AG09309 (cell line): ENCODE data around the gene C1orf174.

ENCODE experiments used
- DNase-seq: peaks from one replicate; pipeline ENCODE4 v3.0.0-alpha.2; 2010; ENCODE audit warnings: low read depth
- H3K4me3 ChIP-seq: 2 replicates; pipeline ENCODE4 v1.5.1; 2011; ENCODE audit warnings: mild to moderate bottlenecking, low read depth, low read length, moderate library complexity; ENCODE audit not compliant: control insufficient read depth
- CTCF ChIP-seq: IDR thresholded peaks from 2 replicates; pipeline ENCODE4 v1.5.1; 2011; ENCODE audit warnings: mild to moderate bottlenecking, low read depth, low read length, inconsistent platforms; ENCODE audit not compliant: insufficient read depth, control insufficient read depth; ENCODE audit errors: missing control alignments

C1orf174 gene

GRCh38 chr1:3904843-3905185 lies 4.7 kb upstream of the C1orf174 start:
- no peak overlapping the region for H3K4me3 ChIP-seq
- no peak for TF ChIP-seq CTCF
- DNase-seq, result no peak

DNA sequence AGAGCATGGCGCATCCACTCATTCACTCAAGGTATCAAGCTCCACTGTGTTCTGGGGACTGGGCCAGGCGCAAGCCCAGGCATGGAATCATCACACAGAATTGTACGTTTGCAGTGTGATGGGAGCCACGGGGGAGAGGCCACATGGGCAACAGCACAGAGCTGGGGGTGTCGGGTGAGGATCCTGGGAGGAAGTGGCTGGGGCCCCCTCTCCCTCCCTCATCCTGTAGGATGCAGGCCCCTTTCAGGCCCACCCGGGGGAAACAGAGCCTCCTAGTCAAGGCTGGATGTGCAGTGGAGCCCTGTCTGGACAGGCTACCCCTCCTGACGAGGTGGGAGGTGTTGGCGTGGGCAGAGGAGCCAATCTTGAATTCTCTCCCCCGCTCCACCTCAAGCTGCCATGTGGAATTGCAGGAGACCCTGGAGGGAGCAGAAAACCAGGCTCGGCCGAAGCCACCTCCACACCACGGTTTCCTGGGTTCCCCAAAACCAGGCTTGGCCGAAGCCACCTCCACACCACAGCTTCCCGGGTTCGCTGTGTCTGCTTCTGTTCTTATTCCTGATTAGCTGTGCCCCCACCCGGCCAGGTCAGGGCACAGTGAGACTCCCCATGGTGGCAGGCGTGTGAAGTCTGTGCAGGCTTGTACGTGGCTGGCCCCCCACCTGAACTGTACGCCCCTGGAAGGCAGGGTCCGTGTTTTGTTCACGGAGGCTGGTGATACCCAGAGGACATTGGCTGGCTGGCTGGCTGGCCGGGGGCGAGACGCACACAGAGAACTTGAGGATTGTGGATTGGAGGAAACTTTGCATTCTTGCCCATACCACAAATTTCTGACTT lies 4.2 kb upstream of the C1orf174 start:
- DNase-seq, result no peak
- TF ChIP-seq CTCF, result no peak
- no peak overlapping the region for H3K4me3 ChIP-seq

DNA sequence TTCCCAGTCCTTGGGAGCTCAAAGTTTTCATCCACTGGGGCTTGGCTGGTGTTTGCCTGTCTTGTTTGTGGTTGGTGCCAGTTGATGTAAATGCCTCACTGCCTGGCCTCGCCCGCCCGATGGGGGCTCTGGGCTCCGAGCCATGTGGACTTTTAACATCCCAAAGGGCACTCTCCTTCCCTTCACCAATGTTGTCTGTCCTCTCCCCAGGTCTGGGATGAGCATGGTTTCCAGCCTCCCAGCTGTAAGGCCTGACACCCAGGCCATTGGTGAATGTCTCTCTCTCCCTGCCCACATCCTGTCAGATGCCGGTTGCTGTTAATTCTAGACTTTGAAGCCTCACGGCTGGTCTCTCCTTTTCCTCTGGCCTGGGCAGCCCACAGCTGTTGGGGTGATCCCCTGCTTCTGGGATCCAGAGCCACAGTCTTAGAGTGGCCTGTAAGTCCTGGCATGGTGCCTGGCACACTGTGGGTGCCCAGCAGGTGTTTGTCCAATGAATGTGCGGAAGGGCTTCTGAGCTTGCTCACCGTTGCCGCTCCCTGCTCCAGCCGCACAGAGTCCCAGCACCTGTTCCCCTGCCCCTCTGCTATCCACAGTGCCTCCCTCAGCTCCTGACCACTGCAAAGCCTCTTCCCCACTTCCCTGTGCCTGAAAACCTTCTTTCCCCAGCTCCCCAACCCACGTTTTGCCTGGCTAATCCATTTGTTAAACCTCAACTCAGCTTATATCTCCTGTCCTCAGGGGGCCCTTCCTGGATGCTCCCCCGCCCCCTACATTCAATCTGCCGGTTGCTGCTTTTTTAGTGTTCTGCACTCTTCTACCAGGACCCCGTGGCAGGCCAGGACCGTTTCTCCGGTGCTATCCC lies 3.3 kb upstream of the C1orf174 start:
- no peak for DNase-seq
- TF ChIP-seq CTCF, result no peak
- no peak overlapping the region for H3K4me3 ChIP-seq

DNA sequence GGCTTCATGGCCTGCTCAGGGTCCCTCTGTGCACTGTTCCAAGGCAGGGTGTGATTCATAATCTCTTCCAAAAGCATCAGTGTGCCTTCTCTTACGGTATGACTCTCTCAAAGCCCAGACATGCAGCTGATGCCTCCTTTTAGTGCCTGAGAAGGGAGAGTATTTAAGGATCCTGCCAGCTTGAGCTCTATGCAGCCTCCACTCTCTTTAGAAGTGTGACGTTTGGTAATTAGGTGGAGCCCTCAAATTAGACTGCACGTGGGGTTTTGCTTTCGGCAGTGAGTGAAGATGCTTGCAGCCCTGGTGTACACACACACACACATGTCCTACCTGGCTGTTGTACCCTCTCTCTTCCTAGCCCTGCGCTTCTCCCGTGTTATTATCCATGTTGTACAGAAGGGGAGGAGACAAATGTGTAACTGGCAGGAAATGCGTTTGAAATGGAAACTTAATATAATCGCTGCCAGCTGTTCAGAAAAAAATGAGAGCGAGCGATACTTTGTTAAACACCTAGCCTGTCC lies 2.6 kb upstream of the C1orf174 start:
- H3K4me3 ChIP-seq, result no peak overlapping the region
- TF ChIP-seq CTCF, result no peak
- no peak for DNase-seq

GRCh38 chr1:3902111-3902511 lies 2.0 kb upstream of the C1orf174 start:
- DNase-seq, result no peak
- TF ChIP-seq CTCF, result no peak
- H3K4me3 ChIP-seq, result no peak overlapping the region

DNA sequence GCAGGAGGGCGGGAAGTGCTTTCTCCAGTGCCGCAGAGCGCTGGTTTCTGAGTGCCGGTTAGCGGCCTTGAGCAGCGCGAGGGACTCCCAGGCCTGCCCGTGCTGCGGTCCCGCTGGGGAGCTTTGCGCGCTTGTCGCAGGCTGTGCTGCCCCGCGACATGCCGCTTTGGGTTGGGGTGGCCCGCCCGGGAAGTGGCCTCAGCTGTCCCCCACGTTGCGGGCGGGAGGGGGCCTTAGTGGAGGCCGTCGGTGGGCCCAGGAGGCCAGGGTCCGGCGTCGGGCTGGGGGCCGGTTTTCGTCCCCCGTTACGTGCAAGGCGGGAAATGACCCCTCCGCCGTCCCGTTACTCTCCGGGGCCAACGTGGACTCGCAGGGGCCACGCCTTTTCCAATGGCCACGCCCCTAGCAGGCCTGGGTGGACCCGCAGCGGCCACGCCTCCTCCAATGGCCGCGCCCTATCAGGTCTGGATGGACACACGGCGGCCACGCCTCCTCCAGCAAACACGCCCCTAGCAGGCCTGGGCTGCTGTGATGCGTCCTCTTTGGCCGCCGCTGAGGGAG lies 977 bp upstream of the C1orf174 start:
- no peak for TF ChIP-seq CTCF
- H3K4me3 ChIP-seq, result peak overlapping the region; percentile 83
- DNase-seq, result peak; percentile 78
